HG03378 (cell line): ENCODE data around the gene GAB2.

ENCODE experiments used
- ATAC-seq: cut with Tn5 transposase; IDR thresholded peaks from one replicate; pipeline ENCODE4 v1.9.1; 2021; ENCODE audit warnings: mild to moderate bottlenecking, moderate library complexity; ENCODE audit not compliant: unreplicated experiment

GAB2 gene

DNA sequence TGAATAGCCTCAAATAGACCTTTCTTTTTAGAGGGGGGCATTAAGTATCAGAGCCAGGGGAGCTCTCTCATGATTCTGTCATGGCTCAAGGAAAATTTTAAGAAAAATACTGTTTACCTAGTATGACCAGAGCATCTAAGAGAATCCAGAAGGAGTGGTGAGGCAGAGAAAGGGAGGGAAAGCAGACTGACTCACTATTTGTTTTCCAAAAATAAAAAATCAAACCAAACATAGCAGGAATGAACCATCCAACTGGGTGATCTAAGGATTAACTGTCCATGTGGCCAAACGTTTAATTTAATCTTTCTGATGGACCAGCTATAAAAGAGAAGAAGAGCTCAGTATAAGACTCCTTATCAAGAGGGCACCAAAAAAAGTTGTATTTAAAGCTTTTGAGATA lies 70.8 kb downstream of the GAB2 start:
- no peak for ATAC-seq

DNA sequence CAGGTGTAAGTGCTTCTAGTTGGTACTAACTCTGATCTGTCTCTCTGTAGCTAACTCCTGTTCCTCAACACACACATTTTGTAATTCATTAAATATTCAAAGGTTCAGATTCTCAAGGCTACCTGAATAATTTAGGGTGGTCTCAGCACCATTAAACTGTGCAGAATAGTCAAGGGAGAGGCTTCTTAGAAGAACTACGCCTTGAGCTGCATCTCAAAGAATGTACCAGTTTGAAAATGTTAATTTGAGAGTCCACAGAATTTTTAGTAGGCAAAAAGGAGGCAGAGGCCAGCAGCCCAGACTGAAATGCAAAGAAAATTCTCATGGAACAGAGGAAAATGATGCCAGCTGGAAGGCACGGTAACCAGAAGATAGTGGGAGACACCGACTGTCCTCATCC lies 72.2 kb downstream of the GAB2 start:
- ATAC-seq, result no peak

GRCh38 chr11:78344676-78345075 lies 72.9 kb downstream of the GAB2 start:
- no peak for ATAC-seq

DNA sequence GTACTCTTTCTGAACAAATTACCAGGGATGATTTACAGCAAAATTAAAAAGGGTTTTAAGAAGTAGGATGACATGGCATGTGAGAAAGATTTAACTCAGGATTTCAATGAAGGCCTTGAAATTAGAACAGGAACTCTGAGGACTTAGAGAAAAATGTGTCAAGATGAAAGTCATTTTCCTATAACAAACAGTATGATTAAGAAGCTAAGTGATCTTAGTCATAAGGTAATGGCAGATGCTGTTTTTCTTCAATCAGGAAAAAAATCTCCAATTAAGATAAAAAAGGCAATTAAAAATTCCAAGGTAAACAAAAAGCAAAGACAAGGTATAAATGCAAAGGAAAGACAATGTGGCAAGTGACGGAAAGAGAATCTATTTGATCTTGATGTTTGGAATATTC lies 73.5 kb downstream of the GAB2 start:
- no peak for ATAC-seq

DNA sequence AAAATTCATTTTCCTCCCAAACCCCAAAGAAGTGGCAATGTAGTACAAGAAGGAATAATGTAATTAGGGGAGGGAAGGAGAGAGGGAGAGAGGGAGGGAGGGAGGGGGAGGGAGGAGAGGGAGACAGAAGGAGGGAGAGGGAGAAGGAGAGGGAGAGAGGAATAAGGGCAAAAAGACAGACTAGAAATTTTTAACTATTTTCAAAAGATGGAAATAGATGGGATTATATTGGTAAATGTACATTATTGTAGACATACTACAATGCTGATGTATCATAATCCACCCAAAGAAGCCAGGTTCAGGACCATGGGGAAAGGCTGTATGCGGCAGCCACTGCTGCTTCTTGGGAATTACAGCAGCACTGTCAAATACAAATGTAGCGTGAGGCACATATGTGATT lies 74.3 kb downstream of the GAB2 start:
- no peak for ATAC-seq

GRCh38 chr11:78341841-78342240 lies 75.8 kb downstream of the GAB2 start:
- no peak for ATAC-seq

- ATAC-seq, result no peak
These were observed 77.1 kb downstream of the GAB2 start for GRCh38 chr11:78340530-78340929.

- ATAC-seq, result no peak
These were observed 77.7 kb downstream of the GAB2 start for GRCh38 chr11:78339945-78340344.

DNA sequence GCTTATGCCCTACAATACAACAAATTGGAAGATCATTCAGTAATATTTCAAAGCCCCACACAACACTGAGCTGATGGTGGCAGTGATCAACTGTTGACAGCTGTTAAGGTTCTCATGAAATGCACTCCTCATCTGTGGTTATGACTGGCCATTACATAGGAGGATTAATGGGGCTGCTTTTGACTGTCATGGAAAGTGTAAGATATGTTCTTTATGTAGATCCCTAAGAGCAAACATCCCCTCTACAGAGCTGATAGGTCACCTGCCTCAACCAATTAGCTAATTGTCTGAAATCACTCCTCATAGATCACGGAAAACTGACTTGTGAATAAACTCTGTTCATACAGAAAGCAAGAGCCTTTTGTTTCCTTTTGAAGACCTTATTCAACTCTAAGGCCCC lies 78.1 kb downstream of the GAB2 start:
- no peak for ATAC-seq

- no peak for ATAC-seq
These were observed 78.9 kb downstream of the GAB2 start for GRCh38 chr11:78338702-78339101.

GRCh38 chr11:78338138-78338537 lies 79.5 kb downstream of the GAB2 start:
- no peak for ATAC-seq

- no peak for ATAC-seq
These were observed 80.1 kb downstream of the GAB2 start for GRCh38 chr11:78337554-78337924.

DNA sequence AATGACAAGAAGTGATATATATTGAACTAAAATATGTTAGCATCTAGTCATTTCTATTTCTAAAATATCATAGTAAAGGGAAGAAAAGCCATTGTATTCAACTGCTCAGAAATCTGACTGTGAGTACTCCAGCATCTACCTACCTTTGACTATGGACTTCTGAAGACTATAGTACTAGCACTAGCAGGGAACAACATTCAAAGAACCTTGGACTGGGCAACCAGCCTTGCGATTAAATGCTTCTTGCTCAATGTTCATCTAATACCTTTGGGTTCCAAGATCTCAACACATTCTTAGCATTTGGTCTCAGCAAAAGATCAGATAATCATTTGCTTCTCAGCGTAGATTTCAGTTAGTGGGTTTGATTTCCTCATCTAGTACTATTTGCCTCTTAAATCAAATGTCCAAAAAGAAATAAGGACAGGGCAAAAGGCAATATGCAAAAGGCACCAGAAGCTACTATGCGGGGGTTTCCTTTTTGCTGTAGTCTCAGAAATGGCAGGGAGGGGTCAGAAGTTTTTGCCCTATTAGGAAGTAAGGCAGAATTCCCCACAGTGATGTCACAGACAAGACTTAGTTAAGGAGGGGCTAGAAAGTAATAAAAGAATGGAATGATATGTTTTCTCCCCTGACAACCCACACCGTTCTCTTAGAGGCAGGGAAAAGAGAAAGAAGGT lies 80.6 kb downstream of the GAB2 start:
- ATAC-seq, result no peak

GRCh38 chr11:78334109-78334508 lies 83.5 kb downstream of the GAB2 start:
- ATAC-seq, result no peak

DNA sequence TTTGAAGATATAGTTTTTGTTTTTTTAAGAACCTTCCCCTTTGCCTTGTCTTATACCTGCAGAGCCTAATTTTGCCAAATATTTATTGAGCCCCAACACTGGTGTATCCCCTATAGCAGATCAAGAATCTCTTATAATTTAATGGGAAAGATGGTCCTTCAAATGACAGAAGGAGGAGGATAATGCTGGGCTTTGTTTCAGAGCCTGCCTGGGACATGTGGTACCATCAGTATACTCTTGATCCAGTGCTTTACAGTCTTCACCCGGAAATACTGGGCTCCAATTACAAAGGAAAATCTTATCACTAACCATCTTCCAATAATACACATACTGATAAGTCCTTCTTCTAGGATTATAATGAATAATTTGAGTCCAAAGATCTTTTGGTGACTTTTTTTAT lies 84.7 kb downstream of the GAB2 start:
- ATAC-seq, result no peak

DNA sequence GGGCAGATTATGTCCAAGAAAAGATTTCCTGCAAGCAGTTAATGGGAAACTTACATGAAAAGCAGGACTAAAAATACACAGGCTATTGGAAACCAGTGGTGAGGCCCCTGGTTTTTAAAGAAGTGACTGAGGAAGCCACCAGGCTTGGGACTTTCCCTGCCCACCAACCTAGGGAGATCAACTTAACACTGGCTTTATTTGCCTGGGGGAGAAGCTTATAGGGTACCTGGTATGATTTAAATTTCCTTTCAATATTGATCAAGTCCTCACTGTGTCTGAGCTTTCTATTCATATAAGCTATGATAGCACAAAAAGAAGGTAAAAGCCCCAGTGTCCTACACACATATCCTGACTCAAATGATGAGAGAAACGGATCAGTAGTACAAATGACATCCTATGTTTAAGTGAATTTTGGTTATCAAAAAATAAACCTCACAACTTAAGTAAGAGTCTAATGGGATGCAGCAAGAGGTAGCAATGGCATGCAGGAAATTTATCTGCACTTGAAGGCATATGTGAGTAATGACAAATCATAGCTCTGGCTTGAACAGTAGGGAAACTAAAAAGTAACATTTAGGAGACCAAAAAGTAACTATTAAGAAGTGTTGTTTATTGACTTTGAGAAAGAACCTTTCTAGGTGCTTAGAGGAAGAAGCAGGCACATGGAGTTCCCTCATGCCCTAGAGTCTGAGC lies 85.3 kb downstream of the GAB2 start:
- ATAC-seq, result no peak

DNA sequence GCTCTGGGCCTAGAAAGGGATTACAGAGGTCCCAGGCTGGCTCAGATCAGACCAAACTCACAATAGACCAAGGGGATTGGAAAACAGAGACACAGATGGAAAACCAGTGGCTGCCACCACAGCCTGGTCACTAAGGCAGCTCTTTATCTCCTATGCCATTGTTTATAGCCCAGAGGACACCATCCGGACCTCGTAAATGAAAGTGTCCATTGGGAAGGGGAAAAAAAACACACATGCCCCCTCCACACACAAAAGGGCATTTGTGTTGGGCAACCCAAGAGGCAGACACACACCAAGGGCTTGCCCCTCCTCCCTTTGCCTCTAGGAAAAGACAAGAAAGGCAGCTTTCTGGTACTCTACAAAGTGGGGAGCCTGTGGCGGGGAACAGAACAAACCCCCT lies 85.9 kb downstream of the GAB2 start:
- ATAC-seq, result no peak

GRCh38 chr11:78330361-78330760 lies 87.3 kb downstream of the GAB2 start:
- no peak for ATAC-seq

DNA sequence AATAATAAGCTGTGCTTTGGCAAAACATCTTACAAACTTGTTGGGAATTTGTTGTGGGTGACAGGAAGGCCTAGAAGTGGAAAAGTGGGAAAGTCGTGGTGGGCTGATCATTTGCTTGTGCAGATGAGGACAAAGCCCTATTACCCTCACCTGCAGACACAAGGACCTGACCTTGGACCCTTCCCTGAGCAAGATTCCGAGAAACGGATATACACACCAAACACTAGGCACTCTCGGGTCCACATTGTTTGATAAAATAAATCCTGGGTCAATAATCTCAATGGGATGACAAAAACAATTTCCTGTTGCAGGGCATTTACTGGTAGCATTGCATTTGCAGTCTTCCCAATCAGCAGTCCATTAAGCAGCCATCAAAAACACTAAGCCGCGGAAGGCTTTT lies 89.7 kb downstream of the GAB2 start:
- ATAC-seq, result no peak

DNA sequence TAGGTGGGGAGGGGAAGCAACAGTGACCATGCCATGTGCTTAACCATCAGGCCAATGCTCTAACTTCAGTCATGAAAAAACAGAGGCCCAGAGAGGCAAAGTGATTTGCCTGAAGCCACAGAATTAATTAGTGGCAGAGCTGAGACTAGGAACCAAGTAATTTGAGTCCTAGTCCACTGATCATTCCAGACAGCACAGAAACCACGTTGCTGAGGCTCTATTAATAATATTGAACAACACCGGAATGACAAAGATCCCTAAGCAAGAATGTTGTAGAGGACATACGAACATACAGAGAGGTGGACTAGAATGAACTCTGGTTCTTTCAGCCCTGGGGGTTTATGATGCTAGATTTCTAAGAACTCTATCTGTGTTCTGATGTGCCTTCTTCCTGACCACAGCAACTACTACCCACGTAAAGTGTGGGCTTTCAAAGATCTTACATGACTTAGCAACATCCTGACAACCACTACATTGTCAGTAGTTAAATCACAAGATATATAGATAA lies 92.3 kb downstream of the GAB2 start:
- peak; percentile 54 for ATAC-seq

DNA sequence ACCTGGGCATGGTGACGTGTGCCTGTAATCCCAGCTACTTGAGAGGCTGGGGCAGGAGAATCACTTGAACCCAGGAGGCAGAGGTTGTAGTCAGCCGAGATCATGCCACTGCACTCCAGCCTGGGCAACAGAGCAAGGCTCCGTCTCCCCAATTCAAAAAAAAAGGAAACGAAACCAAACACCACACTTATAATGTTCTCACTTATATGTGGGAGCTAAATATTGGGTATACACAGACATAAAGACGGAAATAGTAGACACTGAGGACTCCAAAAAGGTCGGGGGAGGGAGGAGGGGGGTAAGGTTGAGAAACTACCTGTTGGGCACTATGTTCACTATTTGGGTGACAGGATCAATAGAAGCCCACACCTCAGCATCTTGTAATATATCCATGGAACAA lies 94.3 kb downstream of the GAB2 start:
- ATAC-seq, result peak; percentile 40

DNA sequence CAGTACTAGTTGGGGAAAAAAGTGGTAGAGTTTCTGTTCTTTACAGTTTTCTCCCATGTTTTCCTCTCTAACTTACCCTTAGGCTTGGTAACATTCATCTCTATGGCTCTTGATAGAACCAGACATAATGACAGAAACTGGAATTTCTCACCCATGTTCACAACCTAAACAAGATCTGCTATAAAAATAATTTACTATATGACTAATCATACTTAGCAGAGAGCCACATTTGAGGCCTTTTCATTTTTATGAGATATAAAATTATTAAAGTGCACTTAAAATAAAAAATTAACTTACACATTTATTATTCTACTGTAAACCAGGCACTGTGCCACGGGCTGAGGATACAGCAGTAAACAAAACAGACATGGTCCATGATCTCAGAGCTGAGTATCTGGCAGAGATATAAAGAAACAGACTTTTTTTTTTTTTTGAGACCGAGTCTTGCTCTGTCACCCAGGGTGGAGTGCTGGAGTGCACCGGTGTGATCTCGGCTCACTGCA lies 98.1 kb downstream of the GAB2 start:
- ATAC-seq, result no peak
